Measurements from ENCODE around the gene PLA2G15.

GRCh38 chr16:68269793-68270192, 24.6 kb downstream of the PLA2G15 start:
- TF ChIP-seq POLR2A (IDR thresholded peaks at IDR 0.05), result no peak
- TF ChIP-seq CTCF (IDR thresholded peaks at IDR 0.05), result no peak

Data from adrenal gland (tissue), 5 donors.